Measurements from ENCODE around the gene TSPAN17. TPM values are rescaled to one million over a fixed set of nuclear protein-coding genes. Genes with fewer than 3 reads are reported as not detected.

TSPAN17 gene
- total RNA-seq, 1 donor from 2014 or later: 31.8 TPM

DNA sequence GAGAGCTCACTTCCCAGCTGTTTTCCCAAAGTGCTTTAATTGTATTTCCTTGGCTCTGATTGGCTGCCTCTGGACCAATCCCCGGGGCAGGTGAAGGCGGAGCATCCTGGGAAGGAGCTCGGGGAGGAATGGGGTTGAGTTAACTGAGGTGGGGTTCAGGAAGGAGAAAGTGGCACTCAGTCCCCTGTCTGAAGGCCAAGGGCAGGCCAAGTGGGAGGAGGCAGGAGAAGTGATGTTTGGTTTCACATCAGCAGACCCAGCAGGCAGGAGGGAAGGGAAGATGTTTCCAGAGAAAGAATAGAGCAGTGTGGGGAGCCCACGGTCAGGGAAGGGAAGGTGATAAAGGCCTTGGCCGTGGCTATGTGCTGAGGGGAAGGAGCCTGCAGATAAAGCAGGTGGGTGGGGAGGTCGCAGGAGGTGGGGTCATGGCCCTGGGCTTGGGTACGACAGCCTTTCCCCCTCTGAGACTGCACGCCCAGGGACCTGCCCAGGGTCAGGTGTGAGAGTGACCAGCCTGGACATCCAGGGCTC is 3.1 kb downstream of the TSPAN17 start:
- H3K4me1 ChIP-seq: peaks cover 15% of the 10 kb centered on the region
- intact Hi-C loops (cut with DNase I): no loop called here

DNA sequence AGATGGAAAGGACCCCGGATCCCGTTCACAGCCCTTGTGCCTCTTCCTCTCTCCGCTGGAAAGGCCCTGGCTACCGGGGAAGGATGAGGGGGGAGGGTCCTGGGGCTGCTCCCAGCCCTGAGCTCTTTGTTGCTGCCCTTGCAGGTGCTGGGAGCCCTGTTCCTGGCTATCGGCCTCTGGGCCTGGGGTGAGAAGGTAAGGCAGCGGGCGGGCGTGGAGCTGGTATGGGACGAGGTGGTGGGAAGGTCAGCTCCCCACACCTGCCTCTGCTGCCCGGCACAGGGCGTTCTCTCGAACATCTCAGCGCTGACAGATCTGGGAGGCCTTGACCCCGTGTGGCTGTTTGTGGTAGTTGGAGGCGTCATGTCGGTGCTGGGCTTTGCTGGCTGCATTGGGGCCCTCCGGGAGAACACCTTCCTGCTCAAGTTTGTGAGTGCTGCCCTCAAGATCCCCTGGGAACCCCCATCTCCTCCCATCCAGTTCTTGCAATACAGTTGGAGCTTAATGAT is 4.2 kb downstream of the TSPAN17 start:
- H3K9me3 ChIP-seq: no peaks in the 10 kb centered on the region
- DNase-seq: no peak
- TF ChIP-seq, protein P1, sequence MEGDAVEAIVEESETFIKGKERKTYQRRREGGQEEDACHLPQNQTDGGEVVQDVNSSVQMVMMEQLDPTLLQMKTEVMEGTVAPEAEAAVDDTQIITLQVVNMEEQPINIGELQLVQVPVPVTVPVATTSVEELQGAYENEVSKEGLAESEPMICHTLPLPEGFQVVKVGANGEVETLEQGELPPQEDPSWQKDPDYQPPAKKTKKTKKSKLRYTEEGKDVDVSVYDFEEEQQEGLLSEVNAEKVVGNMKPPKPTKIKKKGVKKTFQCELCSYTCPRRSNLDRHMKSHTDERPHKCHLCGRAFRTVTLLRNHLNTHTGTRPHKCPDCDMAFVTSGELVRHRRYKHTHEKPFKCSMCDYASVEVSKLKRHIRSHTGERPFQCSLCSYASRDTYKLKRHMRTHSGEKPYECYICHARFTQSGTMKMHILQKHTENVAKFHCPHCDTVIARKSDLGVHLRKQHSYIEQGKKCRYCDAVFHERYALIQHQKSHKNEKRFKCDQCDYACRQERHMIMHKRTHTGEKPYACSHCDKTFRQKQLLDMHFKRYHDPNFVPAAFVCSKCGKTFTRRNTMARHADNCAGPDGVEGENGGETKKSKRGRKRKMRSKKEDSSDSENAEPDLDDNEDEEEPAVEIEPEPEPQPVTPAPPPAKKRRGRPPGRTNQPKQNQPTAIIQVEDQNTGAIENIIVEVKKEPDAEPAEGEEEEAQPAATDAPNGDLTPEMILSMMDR (IDR thresholded peaks at IDR 0.05): no peak
- peaks cover 15% of the 10 kb centered on the region for H3K4me1 ChIP-seq
- H3K36me3 ChIP-seq: peaks cover 28% of the 10 kb centered on the region
- no peaks in the 10 kb centered on the region for H3K27me3 ChIP-seq
- H3K27ac ChIP-seq: no peak overlapping the region
- ATAC-seq: no peak
- H3K4me3 ChIP-seq: no peak overlapping the region
- intact Hi-C loops (cut with DNase I): no loop called here

More for the DNA sequence above, 3.1 kb downstream of the TSPAN17 start:
- H3K4me3 ChIP-seq: no peak overlapping the region
- DNase-seq (peak; percentile 48), ATAC-seq (no peak)
- H3K9me3 ChIP-seq: no peaks in the 10 kb centered on the region
- peaks cover 28% of the 10 kb centered on the region for H3K36me3 ChIP-seq
- H3K27me3 ChIP-seq: no peaks in the 10 kb centered on the region
- TF ChIP-seq, protein P1 (IDR thresholded peaks at IDR 0.05): no peak
- no peak overlapping the region for H3K27ac ChIP-seq

DNA sequence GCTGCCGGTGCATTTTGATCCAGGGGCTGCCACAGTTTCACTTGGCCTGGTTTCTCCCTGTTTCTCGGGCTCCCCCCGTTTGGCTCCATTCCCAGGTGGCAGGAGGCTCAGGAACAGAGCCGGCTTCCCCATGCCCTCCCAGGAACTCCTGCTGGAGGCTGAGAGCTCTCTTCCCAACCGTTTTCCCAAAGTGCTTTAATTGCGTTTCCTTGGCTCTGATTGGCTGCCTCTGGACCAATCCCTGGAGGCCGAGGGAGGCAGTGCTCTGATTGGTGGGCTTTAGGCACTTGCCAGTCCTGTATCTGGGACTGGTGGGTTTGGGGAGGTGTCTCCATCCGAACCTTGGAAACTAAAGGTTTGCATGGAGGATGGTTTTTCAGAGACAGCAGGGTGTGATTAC is 4.9 kb downstream of the TSPAN17 start:
- no peak overlapping the region for H3K27ac ChIP-seq
- TF ChIP-seq, protein P1 (IDR thresholded peaks at IDR 0.05): no peak
- H3K27me3 ChIP-seq: no peaks in the 10 kb centered on the region
- no peaks in the 10 kb centered on the region for H3K9me3 ChIP-seq
- no peak for ATAC-seq
- no peak for DNase-seq
- H3K4me1 ChIP-seq: peaks cover 11% of the 10 kb centered on the region
- peaks cover 28% of the 10 kb centered on the region for H3K36me3 ChIP-seq
- no peak overlapping the region for H3K4me3 ChIP-seq
- intact Hi-C loops (cut with DNase I): no loop called here

DNA sequence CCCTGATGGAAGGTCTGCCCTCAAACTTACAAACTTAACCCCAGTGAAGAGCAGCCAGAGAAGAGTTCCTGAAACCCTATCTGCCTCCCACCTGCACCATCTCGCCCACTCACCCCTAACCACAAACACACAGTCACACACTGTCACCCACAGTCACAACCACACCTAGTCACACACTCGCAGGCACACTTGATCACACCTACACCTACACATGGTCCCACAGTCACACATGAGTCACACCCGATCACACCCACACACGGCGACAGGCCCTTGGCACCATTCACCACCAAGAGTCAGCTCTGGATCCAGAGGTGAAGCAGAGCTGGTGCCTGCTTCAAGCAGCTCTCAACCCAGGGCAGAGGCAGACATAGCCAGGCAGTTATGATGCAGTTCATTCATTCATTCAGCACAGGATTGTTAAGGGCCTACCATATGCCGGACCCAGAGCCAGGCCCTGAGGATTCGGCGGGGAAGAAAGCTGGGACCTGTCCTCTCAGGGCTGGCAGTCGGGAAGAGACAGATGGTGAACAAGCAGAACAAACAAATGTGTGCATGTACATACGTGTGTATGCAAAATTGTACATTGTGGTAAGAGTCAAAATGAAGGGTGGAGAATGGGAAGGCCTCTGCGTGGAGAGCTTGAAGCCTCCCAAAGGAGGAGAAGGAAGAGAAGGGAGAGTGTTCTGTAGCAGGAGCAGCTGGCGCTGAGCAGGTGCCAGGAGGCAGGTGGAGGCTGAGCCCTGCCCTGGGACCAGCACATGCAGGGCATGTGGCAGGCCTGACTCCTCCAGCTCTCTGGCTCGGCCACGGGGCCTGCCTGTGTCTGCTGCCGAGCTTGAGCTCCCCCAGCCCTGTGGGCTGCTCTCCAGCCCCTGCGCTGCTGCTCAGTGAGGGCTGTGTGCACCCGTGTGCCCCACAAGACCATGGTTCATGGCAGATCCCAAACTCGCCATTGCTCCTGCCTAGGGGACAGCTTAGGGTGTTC is 6.4 kb downstream of the TSPAN17 start:
- intact Hi-C loops (cut with DNase I): no loop called here
- DNase-seq (peak; percentile 51), ATAC-seq (peak; percentile 14)
- TF ChIP-seq, protein P1 (IDR thresholded peaks at IDR 0.05): no peak
- peaks cover 28% of the 10 kb centered on the region for H3K36me3 ChIP-seq
- H3K9me3 ChIP-seq: no peaks in the 10 kb centered on the region
- H3K27me3 ChIP-seq: no peaks in the 10 kb centered on the region
- H3K27ac ChIP-seq: no peak overlapping the region
- peaks cover 8% of the 10 kb centered on the region for H3K4me1 ChIP-seq
- H3K4me3 ChIP-seq: no peak overlapping the region

DNA sequence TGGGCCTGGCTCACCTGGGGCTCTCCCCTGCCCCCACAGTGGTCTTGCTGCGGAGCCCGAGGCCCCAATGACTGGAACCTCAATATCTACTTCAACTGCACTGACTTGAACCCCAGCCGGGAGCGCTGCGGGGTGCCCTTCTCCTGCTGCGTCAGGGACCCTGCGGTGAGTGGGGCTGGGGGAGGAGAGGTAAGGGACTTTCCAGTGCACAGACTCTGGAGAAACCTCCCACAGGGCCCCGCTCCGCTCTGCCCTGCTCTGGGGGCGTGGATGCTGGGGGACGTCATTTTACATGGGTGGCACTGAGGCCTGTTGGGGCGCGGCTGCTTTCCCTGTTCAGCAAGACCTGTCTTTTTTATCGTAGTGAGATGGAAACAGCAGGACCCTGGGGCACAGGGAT is 7.6 kb downstream of the TSPAN17 start:
- Histone ChIP-seq H3K27ac (no peak overlapping the region), H3K27me3 (no peaks in the 10 kb centered on the region), H3K4me1 (peaks cover 14% of the 10 kb centered on the region), H3K9me3 (no peaks in the 10 kb centered on the region), H3K4me3 (no peak overlapping the region), H3K36me3 (peaks cover 28% of the 10 kb centered on the region)
- TF ChIP-seq, protein P1 (IDR thresholded peaks at IDR 0.05): no peak
- DNase-seq (peak; percentile 52), ATAC-seq (no peak)
- intact Hi-C loops (cut with DNase I): no loop called here
